ENCODE data around the gene BPIFA2. TPM values are rescaled to one million over a fixed set of nuclear protein-coding genes. Genes with fewer than 3 reads are reported as not detected.

BPIFA2 gene
- total and polyA plus RNA-seq, 2 experiments from 2014 or later = not detected

DNA sequence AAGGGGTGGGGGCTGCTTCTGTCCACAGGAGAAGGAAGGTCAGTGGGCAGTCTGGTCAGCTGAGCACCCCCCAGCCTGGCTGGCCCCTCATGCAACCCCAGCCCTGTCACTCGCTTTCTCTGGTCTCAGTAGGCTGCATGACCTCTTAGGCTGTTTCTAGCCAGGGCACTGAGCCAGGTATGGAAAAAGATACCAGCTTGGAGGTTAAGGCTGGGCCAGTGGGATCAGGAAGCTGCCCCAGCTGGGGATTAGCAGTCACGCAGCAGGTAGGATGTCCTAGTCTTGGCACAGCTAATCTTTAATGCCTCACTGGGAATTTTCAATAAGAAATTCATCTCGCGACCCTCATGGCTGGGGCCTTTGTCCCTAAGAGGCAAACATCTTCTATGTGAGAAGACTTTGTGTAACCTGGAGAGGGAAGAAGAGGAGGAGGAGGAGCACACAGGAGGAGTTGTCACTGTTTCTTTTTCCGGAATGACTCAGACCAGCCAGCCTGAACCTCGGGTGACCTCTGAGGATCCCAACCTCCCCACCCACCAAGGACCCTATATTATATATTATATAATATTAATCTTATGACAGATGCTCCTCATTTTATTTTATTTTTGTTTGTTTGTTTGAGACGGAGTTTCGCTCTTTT, 2.4 kb upstream of the BPIFA2 start:
- peaks cover 8% of the 10 kb centered on the region; the same call in 1 of the 2 replicates for H3K27me3 ChIP-seq (replicated peaks; ENCODE audit: insufficient read depth)
- H3K4me1 ChIP-seq (ENCODE audit: insufficient read depth) = no peaks in the 10 kb centered on the region
- no peak overlapping the region for H2AFZ ChIP-seq
- no peak overlapping the region for H3K27ac ChIP-seq
- no peak for TF ChIP-seq EZH2 (IDR thresholded peaks at IDR 0.05; ENCODE audit: insufficient read depth, poor library complexity, severe bottlenecking)
- TF ChIP-seq EZH2phosphoT487 (IDR thresholded peaks at IDR 0.05; ENCODE audit: insufficient read depth, low read depth) = no peak
- no peaks in the 10 kb centered on the region for H3K9me2 ChIP-seq (ENCODE audit: insufficient read depth)
- DNase-seq = no peak
- in situ Hi-C loops (cut with MboI) = no loop called here
- H3K4me3 ChIP-seq = no peak overlapping the region
- H3K9me3 ChIP-seq (ENCODE audit: low read depth) = peaks cover 3% of the 10 kb centered on the region
- 41 to 44% methylated on average over 8 of the region's 8 CpGs for WGBS, 2 experiments (ENCODE audit: low coverage in 1 of 2, low lambda C conversion rate in 2 of 2, missing lambda C conversion rate in 2 of 2)
- H3K9ac ChIP-seq = no peak overlapping the region
- H3K79me2 ChIP-seq (ENCODE audit: insufficient read depth) = no peaks in the 10 kb centered on the region
- no peak overlapping the region for H3K4me2 ChIP-seq (ENCODE audit: unreplicated experiment)
- no peaks in the 10 kb centered on the region for H3K36me3 ChIP-seq (ENCODE audit: low read depth)
- no peaks in the 10 kb centered on the region for H4K20me1 ChIP-seq (ENCODE audit: insufficient read depth)
- no peaks in the 10 kb centered on the region for H3F3A ChIP-seq (ENCODE audit: insufficient read depth)

DNA sequence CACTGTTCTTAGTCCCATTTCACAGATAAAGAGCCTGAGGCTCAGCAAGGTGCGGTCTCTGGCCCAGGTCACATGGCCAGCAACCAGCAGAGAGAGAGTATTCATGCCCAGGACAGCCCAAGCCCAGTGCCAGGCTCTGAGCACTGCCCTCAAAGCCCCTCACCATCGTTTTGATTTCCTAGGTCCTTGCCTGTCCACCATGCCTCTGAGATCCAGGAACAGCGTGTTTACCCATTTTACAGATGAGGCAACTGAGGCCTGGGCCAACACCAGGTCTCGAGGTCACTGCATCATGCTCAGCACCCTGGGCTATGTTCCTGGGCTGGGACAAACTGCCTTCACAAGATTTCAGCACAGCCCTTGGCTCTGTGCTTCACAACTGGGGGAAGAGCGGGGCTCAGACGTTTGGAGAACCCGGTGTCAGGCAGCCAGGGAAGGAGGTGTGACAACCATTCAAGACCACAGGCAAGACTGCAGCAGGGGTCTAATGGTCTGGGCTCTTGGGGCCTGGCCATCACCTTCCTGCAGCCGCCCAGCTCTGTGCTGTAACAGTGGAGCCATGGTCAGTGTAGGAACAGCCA, 1.3 kb upstream of the BPIFA2 start:
- Histone ChIP-seq H3K4me2 (ENCODE audit: unreplicated experiment) (no peak overlapping the region), H2AFZ (no peak overlapping the region), H3K27me3 (replicated peaks; ENCODE audit: insufficient read depth) (peaks cover 8% of the 10 kb centered on the region; the same call in 1 of the 2 replicates), H3K36me3 (ENCODE audit: low read depth) (no peaks in the 10 kb centered on the region), H3K27ac (no peak overlapping the region), H3K9me3 (ENCODE audit: low read depth) (peaks cover 3% of the 10 kb centered on the region), H3K9me2 (ENCODE audit: insufficient read depth) (no peaks in the 10 kb centered on the region), H4K20me1 (ENCODE audit: insufficient read depth) (no peaks in the 10 kb centered on the region), H3K4me3 (no peak overlapping the region), H3K9ac (no peak overlapping the region), H3F3A (ENCODE audit: insufficient read depth) (no peaks in the 10 kb centered on the region), H3K79me2 (ENCODE audit: insufficient read depth) (no peaks in the 10 kb centered on the region), H3K4me1 (ENCODE audit: insufficient read depth) (no peaks in the 10 kb centered on the region)
- TF ChIP-seq EZH2phosphoT487 (IDR thresholded peaks at IDR 0.05; ENCODE audit: insufficient read depth, low read depth) (no peak), EZH2 (IDR thresholded peaks at IDR 0.05; ENCODE audit: insufficient read depth, poor library complexity, severe bottlenecking) (no peak)
- no peak for DNase-seq
- in situ Hi-C loops (cut with MboI) = no loop called here
- 42 to 51% methylated on average over 8 of the region's 8 CpGs for WGBS, 2 experiments (ENCODE audit: low coverage in 1 of 2, low lambda C conversion rate in 2 of 2, missing lambda C conversion rate in 2 of 2)

DNA sequence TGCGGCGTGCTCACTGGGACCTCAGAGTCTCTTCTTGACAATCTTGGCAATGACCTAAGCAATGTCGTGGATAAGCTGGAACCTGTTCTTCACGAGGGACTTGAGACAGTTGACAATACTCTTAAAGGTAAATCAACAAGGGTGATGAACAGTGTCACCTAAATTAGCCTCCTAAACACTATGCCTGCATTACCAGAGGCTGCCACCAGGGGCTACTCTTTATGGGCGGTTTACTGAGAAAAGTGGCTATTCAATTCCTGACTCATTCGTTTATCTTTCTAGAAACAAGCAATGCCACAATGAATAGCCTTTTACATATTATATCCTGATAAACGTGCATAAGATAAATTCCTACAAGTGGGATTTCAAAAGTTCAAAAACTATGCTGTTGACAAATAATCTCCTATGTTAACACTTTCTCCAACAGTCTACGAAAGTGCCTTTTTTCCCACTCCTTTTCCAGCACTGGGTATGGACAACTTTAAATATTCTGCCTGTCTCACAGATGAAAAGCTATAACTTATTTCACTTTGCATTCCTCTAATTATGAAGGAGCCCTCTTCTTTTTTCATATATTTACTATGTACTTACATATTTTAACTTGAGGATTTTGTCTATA, 1.3 kb downstream of the BPIFA2 start:
- Histone ChIP-seq H3K4me2 (ENCODE audit: unreplicated experiment) (no peak overlapping the region), H3K9me2 (ENCODE audit: insufficient read depth) (no peaks in the 10 kb centered on the region), H4K20me1 (ENCODE audit: insufficient read depth) (no peaks in the 10 kb centered on the region), H3F3A (ENCODE audit: insufficient read depth) (no peaks in the 10 kb centered on the region), H3K27me3 (replicated peaks; ENCODE audit: insufficient read depth) (no peaks in the 10 kb centered on the region; the same call in 1 of the 2 replicates), H3K4me3 (no peak overlapping the region), H3K36me3 (ENCODE audit: low read depth) (no peaks in the 10 kb centered on the region), H2AFZ (no peak overlapping the region), H3K9ac (no peak overlapping the region), H3K9me3 (ENCODE audit: low read depth) (peaks cover 3% of the 10 kb centered on the region), H3K4me1 (ENCODE audit: insufficient read depth) (no peaks in the 10 kb centered on the region), H3K27ac (no peak overlapping the region), H3K79me2 (ENCODE audit: insufficient read depth) (no peaks in the 10 kb centered on the region)
- in situ Hi-C loops (cut with MboI) = no loop called here
- TF ChIP-seq EZH2 (IDR thresholded peaks at IDR 0.05; ENCODE audit: insufficient read depth, poor library complexity, severe bottlenecking) (no peak), EZH2phosphoT487 (IDR thresholded peaks at IDR 0.05; ENCODE audit: insufficient read depth, low read depth) (no peak)
- no peak for DNase-seq
- 32% methylated on average over 8 of the region's 8 CpGs for WGBS, 2 experiments (ENCODE audit: low coverage in 1 of 2, low lambda C conversion rate in 2 of 2, missing lambda C conversion rate in 2 of 2)

GRCh38 chr20:33172781-33173180, 4.8 kb downstream of the BPIFA2 start:
- no peaks in the 10 kb centered on the region for H3K9me2 ChIP-seq (ENCODE audit: insufficient read depth)
- H3K4me2 ChIP-seq (ENCODE audit: unreplicated experiment) = no peak overlapping the region
- in situ Hi-C loops (cut with MboI) = no loop called here
- H2AFZ ChIP-seq = no peak overlapping the region
- DNase-seq = no peak
- no peaks in the 10 kb centered on the region for H3K4me1 ChIP-seq (ENCODE audit: insufficient read depth)
- H4K20me1 ChIP-seq (ENCODE audit: insufficient read depth) = no peaks in the 10 kb centered on the region
- TF ChIP-seq EZH2phosphoT487 (IDR thresholded peaks at IDR 0.05; ENCODE audit: insufficient read depth, low read depth) (no peak), EZH2 (IDR thresholded peaks at IDR 0.05; ENCODE audit: insufficient read depth, poor library complexity, severe bottlenecking) (no peak)
- no peaks in the 10 kb centered on the region for H3K27me3 ChIP-seq (replicated peaks; ENCODE audit: insufficient read depth)
- no peak overlapping the region for H3K27ac ChIP-seq
- no peak overlapping the region for H3K4me3 ChIP-seq
- peaks cover 3% of the 10 kb centered on the region for H3K9me3 ChIP-seq (ENCODE audit: low read depth)
- H3K9ac ChIP-seq = no peak overlapping the region
- 57 to 60% methylated on average over 7 of the region's 7 CpGs for WGBS, 2 experiments (ENCODE audit: low coverage in 1 of 2, low lambda C conversion rate in 2 of 2, missing lambda C conversion rate in 2 of 2)
- no peaks in the 10 kb centered on the region for H3K36me3 ChIP-seq (ENCODE audit: low read depth)
- H3F3A ChIP-seq (ENCODE audit: insufficient read depth) = no peaks in the 10 kb centered on the region
- H3K79me2 ChIP-seq (ENCODE audit: insufficient read depth) = no peaks in the 10 kb centered on the region
